HG02642 (cell line): ENCODE data around the gene C2orf78.
"Not testable (repeated sequence)": the region's sequence is repeated elsewhere in the genome, so short reads cannot be mapped to it uniquely, and the experiment has no call there.

Source experiments
- ATAC-seq: cut with Tn5 transposase; IDR thresholded peaks from one replicate; pipeline ENCODE4 v1.9.1; 2021; ENCODE audit warnings: mild to moderate bottlenecking; ENCODE audit not compliant: unreplicated experiment, poor library complexity

C2orf78 gene

DNA sequence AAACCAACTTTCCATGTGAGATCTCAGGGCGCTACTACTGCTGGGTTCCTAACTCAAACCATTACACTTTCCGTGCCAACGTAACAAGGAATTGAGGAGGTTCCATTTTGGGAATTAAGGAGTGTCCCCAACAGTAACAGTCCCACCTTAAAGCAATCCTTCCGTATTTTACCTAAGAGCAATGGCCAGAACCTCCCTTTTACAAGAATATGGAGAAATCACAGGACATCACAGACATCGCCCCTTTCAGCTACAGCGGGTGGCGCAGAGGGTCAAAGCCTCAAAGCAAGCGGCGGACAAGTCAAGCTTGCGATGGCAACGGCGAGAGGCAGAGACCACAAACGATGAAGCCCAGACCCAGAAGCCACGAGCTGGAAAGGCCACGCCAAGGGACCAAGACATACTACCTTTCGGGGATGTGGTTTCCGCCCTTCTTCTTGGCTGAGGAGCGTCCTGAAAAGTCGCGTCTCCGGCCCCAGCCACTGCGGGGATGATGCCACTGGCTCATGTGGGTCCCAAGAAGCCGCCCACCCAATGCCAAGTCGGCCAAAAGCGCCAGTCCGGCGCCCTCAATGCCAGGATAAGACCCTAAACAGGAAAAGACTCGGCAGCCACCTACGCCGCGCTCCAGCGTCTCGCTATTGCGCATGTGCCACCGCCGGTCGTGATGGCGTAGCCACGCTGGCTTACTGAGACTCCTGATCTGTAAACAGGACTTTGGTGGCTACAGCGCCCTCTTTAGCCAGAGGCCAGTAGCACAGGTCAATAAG lies 4.3 kb upstream of the C2orf78 start, which contains the start of gene DUSP11:
Gene DUSP11 (minus strand): TSS at position 637 of the 770 bp plus-strand sequence. CDS start 129 bp downstream, at position 508.
- ATAC-seq = peak; percentile 98

DNA sequence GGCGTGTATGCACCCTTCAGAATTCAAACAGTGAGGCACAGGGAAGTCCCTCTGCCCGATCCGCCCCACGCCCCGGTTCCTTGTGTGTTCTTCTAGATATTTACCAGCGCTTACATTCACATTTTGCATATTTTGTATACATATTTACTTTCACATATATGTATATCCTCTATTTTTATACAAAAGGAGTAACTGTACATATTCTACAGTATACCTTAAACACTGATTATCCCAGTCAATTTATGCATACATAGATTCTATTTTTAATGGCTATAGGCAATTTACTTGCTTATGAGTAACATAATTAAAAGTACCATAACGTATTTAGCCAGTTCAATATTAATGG lies 3.8 kb upstream of the C2orf78 start:
- ATAC-seq = no peak

DNA sequence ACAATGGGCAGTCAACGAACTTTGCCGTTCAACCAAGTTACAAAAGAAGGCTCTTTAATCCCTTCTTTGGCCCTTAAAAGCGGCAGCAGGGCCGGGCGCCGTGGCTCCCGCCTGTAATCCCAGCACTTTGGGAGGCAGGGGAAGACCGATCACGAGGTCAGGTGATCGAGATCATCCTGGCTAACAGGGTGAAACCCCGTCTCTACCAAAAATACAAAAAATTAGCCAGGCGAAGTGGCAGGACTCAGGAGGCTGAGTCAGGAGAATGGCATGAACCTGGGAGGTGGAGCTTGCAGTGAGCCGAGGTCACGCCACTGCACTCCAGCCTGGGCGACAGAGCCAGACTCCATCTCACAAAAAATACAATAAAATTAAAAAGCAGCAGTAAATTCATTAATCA lies 581 bp upstream of the C2orf78 start:
- ATAC-seq = not testable (repeated sequence)

DNA sequence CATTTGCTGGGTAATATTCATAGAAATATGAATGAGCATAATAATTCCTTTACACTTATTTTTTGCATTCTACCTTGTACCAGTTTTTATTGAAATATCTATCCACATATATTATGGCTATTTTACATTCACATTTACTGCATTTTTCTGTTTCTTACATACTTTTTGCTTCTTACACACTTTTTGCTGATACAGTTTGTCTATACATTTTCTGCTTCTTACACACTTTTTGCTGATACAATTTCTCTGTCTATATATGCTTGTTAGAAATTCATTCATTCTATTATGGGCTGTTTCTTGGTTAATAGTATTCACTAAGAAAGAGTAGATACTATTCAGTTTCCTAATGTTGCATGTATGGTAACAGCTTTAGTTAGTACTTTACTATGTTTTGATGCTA lies 27.9 kb downstream of the C2orf78 start:
- no peak for ATAC-seq

DNA sequence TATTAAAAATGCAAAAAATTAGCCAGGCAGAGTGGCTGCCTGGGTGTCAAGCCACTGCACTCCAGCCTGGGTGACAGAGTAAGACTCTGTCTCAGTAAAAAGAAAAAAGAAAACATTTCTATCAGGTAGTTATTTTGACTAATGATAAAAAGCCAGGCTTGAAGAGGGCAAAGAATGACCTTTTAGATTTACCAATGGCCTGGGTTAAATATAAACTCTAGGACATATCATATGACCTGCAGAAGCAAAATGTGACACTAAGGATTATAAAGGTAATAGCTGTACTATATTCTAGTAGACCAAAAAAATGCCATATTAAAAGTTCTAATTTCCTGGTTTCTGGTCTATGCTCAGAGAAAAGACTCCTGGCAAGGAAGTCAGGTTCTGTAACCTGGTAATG lies 28.7 kb downstream of the C2orf78 start:
- no peak for ATAC-seq

DNA sequence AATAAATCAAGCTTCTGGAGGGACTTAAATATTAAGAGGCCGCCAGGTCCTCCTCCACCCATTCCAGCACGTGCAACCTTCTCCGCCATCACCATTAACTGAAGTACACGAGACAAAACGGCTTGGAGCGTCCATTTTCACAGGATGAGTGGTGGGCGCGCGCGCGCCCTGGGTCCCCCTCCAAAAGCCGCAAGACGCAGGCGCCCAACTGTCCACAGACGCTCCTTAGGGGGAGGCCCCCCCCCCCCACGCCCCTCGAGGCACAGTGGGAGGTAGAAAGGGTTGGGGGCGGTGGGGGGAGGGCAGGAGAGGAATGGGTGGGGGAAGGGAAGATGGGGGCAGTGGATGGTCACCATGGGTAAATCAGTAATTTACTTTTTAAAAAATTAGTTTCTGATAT lies 34.3 kb downstream of the C2orf78 start:
- no peak for ATAC-seq

DNA sequence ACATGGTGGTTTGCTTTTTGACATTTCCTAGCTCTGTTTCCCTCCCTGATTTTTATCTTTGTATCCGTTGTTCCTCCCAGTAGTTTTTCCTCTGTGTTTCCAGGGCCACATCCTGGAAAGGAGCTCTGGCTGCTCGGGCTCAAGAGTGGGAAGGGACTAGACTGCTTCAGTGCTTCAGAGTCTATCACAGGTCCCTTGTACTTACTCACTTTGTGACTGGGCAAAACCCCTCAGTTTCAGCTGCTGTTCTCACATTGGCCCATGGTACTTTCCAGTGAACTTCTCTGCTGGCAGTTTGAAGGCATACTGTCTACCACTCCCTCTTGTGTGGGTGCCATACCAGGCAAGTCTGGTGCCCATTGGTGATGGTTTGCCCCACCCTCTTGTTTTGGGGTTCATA lies 37.2 kb downstream of the C2orf78 start:
- ATAC-seq = peak; percentile 80

DNA sequence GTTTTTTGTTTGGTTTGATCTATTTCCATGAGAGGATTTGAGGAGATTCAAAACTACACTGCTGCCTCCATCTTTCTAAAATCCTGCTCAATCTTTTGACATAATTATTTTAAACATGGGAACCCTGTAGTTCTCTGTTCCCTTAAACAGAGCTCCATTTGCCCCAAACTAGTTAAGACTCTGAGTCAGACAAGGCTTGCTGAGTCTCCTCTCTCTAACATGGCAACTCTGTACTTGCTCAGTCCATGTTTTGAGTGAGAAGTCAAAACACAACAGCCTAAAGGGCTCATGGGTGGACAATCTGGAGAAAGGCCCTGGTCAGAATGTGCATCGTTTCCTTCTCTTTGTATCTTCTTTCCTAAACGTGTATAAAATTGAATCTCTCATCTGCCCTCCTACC lies 37.7 kb downstream of the C2orf78 start:
- peak; percentile 5 for ATAC-seq

DNA sequence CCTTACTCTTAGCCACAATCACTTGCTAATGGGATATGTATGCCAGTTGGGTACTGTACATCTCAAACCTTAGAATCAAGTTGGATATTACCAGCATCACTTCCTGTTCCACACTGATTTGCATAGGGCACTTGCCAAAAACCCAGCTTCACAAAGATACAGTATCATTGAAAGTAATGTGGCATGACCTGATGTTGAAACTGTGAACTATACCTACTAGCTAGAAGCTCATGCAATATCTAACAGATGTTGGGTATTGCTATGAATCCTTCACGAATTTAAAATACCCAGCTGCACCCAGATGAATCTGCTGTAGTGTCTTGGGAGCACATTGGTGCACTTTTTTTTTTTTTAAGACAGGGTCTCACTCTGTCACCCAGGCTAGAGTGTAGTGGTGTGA lies 38.3 kb downstream of the C2orf78 start:
- ATAC-seq = peak; percentile 57

DNA sequence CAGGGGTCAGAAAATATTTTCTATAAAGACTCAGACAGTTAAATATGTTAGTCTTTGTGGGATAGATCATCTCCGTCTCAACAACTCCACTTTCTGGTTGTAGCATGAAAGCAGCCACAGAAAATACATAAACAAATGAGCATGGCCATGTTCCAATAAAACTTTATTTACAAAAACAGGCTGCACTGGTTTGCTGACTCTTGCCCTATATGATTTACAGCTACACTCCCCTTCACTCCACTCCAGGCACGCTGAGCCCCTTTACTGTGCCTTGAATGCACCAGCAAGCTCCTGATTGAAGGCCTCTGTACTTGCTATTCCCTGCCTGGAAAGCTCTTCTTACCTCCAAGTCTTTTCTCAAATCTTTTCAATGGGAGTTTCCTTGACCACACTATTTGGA lies 39.0 kb downstream of the C2orf78 start:
- no peak for ATAC-seq

DNA sequence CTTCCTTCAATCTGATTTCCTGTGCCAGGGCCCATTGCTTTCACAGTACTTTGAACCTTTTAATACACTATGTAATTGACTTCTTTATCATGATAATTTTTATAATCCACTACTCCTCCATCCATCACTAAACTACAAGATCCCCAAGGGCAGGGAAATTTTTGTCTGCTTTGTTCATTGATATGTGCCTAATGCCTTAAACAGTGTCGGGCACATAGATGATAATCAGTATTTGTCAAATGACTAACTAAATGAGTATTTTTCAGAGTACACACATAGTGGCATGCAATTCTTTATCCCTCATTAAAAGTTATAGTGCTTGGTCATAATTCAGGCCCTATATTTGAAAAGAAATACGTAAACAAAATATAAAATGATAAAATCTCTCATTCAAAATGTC lies 39.4 kb downstream of the C2orf78 start:
- no peak for ATAC-seq

DNA sequence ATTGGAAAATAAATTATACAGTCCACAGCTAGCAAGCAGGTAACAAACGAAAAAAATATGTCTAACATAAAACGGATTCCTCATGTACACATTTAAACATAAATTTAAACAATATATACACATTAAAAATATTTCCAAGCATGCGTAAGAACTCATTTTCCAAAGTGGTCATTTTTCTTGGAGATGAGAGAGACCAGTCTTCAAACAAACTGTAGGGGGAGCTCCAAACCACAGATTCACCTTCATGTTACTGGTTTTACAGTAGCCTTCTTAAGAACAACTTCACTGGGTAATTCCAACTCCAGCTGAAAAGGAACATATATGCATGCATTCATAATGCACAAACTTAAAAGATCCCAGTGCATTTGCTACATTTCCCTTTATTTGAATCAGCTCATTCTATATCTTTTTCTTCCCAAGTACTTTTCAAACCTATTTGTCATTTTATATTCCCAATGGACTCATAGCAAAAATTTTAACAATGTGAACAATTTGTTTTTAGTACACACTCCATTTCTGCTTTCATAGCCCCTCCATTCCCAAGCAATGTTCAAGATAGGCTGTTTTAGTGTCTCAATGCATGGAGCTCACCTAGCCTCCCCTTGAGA lies 40.0 kb downstream of the C2orf78 start:
- no peak for ATAC-seq

DNA sequence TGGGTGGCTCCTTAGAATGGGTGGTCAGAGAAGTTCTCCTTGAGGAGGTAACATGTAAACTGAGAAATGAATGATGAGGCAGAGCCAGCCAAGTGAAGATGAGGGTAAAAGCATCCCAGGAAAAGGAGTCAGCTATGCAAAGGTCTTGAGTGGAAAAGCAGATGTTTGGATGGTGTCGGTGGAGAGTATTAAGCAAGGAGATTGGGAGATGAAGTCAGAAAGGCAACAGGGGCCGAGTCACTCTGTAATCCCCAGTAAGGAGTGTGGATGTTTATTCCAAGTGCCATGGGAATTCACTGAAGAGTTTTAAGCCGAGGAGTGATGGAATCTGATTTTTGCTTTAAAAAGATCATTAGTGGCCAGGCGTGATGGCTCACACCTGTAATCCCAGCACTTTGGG lies 41.4 kb downstream of the C2orf78 start:
- no peak for ATAC-seq

DNA sequence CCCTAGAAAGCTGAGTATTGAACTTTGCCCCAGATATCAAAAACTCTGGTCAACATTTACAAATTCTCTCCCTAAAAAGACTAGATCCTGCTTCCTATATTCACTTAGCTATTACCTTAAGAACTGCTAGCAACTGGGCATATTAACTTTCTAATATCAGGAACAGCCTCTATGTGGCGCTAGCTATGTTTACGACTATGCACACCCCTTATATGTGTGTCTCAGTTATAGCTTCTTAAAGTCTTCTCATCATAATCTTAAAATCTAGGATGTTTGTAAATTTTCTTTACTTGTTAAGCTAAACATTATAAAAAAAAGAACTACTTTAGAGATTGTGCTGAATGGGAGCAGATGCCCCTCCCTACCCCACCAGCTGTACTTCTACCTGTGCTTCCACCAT lies 43.0 kb downstream of the C2orf78 start:
- no peak for ATAC-seq

DNA sequence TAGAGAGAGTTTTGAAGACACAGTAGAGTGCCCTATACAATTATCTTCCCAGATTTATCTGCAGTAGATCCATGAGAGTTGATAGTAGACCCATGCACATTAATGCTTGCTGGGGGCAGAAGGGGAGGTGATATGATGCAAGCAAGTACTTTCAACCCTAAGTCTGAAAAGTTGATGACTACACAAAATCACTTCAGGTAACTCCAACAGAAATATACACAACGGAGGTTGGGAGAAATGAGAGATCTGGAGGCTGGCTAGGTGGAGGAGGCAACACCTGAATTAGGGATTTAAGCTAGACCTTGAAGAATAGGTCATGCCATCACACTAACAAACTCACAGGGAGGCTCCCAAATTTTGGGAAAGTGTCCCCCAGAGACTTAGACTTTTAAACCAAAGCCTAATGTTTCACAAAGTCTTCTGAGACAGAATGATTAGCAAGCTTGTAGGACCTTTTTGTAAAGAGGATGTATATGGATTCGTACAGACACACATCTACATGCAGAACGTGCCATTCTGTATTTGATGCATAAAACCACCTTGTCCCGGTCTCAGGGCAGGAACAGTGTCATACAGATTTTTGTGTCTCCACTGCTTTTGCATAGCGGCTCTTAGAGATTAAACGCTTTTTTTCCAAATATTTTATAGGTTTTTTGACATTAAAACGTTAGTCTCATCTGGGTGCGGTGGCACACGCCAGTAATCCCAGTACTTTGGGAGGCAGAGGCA lies 43.8 kb downstream of the C2orf78 start:
- no peak for ATAC-seq

DNA sequence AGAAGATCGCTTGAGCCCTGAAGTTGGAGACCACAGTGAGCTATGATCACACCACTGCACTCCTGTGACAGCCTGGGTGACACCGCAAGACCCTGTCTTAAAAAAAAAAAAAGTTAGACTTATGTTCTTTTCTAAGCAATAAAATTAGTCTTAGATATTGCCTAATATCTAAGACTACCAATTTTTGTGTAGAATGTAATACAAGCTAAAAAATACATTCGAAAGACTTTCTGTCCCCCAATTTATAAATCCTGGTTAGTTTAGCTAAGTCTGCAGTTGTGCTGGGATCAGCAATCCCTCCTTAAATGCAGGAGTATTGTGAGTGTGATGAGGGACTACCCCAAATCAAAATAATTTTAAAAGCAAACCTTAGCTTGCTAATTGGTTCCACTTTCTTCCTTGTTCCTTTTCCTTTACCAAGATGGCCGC lies 44.4 kb downstream of the C2orf78 start:
- no peak for ATAC-seq

DNA sequence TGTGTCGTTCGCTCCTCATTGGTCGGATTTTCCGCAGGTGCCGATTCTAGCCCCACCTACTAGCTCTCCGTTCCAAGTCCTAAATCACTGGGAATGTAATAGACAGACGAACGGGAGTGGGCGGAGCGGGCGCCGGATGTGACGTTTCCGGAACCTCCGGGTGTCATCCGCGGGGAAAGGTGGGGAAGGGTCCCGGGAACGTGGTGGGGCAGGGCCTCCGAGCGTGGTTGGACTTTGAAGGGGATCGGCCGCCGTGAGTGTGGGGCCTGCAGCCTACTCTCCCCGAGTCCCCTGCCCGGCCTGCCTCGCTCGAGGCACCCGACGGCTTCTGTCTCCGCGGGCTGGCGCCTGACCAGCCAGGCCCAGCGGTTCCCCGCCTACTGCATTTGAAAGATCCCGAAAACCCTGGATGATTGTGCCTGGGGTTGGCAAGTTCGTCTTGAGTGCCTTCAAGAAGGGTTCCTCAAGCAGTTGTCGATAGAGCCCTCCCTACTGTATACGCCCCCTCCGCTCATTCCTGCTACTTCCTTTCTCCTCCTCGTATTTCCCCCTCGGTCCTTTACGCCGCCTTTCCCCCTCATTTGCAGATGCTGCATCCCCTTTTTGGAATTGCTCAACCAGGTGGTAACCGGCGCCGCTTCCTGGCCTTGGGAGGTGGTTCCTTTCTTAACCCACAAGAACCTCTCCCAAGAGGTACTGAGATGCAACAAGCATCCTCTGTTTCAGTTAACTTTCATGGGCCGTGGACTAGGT lies 45.0 kb downstream of the C2orf78 start, which contains the start of gene STAMBP:
Gene STAMBP (plus strand): TSS at position 144 of the 753 bp plus-strand sequence. CDS start 1,896 bp downstream, outside the sequence.
- ATAC-seq = peak; percentile 91

DNA sequence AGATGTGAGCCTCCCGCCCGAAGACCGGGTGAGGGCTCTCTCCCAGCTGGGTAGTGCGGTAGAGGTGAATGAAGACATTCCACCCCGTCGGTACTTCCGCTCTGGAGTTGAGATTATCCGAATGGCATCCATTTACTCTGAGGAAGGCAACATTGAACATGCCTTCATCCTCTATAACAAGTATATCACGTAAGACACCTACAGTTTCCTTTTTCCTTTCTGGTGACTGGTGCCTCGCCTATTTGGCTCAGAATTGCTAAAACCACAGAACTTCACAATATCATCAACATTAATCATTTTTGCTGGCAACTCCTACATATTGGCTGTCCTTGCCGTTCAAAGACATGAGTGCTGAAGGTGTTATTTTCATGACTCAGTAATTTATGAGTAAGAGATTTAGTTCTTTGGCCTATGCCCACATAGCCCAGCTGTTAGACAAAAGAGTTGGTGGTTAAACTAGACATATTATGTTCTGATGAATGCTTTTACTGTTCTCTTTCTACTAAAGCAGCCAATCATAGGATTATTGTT lies 47.0 kb downstream of the C2orf78 start:
- ATAC-seq = no peak

DNA sequence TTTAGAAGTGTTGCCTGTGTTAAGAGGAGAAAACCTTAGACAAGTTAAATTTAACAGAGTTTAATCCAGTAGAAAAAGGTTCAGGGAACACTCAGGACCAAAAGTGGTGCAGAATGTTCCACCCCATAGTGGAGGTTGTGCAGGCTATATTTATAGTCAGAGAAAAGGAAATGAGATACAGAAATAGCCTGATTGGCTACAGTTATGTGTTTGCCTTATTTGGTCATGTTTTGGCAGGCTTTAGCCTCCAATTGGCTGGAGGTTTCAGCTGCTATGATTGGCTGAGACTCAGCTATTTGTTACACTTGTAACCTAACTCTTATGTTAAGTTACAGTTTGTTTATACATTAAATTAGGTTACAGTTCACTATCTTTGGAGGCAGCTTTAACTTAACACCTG lies 48.9 kb downstream of the C2orf78 start:
- ATAC-seq = no peak
